Rectal smooth muscle tissue (tissue), 1 donor: ENCODE data around the gene NCF4.

Source experiments
- H3K27ac ChIP-seq: one replicate; pipeline ENCODE4 v1.7.0; 2013; ENCODE audit warnings: low read depth, low read length, inconsistent platforms
- H3K27me3 ChIP-seq: one replicate; pipeline ENCODE4 v1.7.0; 2013; ENCODE audit warnings: low read length; ENCODE audit not compliant: control insufficient read depth, insufficient read depth
- H3K36me3 ChIP-seq: one replicate; pipeline ENCODE4 v1.7.0; 2013; ENCODE audit warnings: low read length; ENCODE audit not compliant: control insufficient read depth, insufficient read depth
- H3K4me1 ChIP-seq: one replicate; pipeline ENCODE4 v1.7.0; 2013; ENCODE audit warnings: low read length; ENCODE audit not compliant: control insufficient read depth, insufficient read depth
- H3K4me3 ChIP-seq: one replicate; pipeline ENCODE4 v1.7.0; 2013; ENCODE audit warnings: low read length
- H3K9ac ChIP-seq: one replicate; pipeline ENCODE4 v1.7.0; 2013; ENCODE audit warnings: low read length

The NCF4 gene

GRCh38 chr22:36924151-36924698, 63.4 kb downstream of the NCF4 start:
- no peak overlapping the region for H3K9ac ChIP-seq
- no peaks in the 10 kb centered on the region for H3K4me1 ChIP-seq
- H3K4me3 ChIP-seq = no peak overlapping the region
- peaks cover 2% of the 10 kb centered on the region for H3K36me3 ChIP-seq
- peaks cover 3% of the 10 kb centered on the region for H3K27me3 ChIP-seq
- no peak overlapping the region for H3K27ac ChIP-seq

- Histone ChIP-seq H3K27ac (no peak overlapping the region), H3K9ac (no peak overlapping the region), H3K27me3 (peaks cover 3% of the 10 kb centered on the region), H3K4me1 (no peaks in the 10 kb centered on the region), H3K36me3 (no peaks in the 10 kb centered on the region), H3K4me3 (no peak overlapping the region)
Observed at GRCh38 chr22:36925388-36926290, 64.8 kb downstream of the NCF4 start.

GRCh38 chr22:36926309-36926708, 65.5 kb downstream of the NCF4 start:
- H3K36me3 ChIP-seq = no peaks in the 10 kb centered on the region
- H3K4me1 ChIP-seq = no peaks in the 10 kb centered on the region
- peaks cover 3% of the 10 kb centered on the region for H3K27me3 ChIP-seq
- no peak overlapping the region for H3K9ac ChIP-seq
- no peak overlapping the region for H3K27ac ChIP-seq
- no peak overlapping the region for H3K4me3 ChIP-seq

- Histone ChIP-seq H3K4me1 (no peaks in the 10 kb centered on the region), H3K27me3 (peaks cover 3% of the 10 kb centered on the region), H3K36me3 (no peaks in the 10 kb centered on the region)
Observed at GRCh38 chr22:36926721-36927435, 66.1 kb downstream of the NCF4 start.

More at GRCh38 chr22:36926721-36927435, 66.1 kb downstream of the NCF4 start:
- Histone ChIP-seq H3K9ac (no peak overlapping the region), H3K27ac (no peak overlapping the region), H3K4me3 (no peak overlapping the region)
